ENCODE results near the gene ADAM23. TPM values are rescaled to one million over a fixed set of nuclear protein-coding genes. Genes with fewer than 3 reads are reported as not detected.

ADAM23 gene
- total and polyA plus RNA-seq, 4 donors: 0.12 to 0.51 (median 0.17) TPM; not detected in 1

DNA sequence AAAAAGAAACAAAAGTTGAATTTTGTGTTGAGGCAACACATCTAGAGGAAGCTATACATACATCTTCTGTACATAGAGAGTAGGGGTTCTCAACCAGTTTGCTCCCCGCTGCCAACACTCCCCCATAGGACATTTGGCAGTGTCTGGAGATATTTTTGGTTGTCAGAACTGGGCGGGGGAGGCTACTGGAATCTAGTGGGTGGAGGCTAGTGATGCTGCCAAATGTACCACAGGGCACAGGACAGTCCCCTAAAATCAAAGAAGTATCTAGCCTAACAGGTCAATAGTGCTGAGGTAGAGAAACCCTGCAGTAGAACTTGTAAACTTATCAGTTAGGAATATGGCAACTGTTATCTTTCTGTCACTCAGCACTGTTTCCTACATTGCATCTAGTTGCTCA, 21.3 kb downstream of the ADAM23 start:
- WGBS: 86% methylated on average over 2 of the region's 2 CpGs
- H3K36me3 ChIP-seq (ENCODE audit: control insufficient read depth in 4 of 4, insufficient read depth in 3 of 4, low read depth in 1 of 4, low read length in 3 of 4): no peaks in the 10 kb centered on the region

DNA sequence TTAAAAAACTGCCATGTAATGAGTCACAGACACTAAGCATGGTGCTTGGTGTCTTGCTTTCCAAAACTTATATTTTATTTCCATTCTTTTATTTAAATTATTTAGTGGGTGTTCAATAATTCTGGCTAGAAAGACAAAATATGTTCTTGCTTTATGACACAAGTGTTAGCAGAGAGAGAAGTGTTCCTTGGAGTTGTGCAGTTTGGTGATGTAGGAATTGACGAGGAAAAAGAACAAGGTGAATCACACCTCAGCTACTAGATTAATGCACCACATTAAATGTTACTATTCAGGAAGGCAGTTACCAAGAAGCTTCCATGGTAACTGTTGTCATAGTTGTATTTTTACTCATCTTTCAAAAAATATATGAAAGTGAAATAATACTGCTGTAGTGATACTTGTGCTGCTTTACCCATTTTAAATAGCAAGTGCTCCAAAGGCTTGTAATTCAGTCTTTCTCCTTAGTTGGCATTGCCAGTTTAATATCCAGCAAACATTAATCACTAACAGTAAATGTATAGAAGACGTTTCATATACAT, 28.3 kb downstream of the ADAM23 start:
- 68% methylated on average over 2 of the region's 2 CpGs for WGBS
- peaks cover 0 to 3% (median 0%) of the 10 kb centered on the region in 4 donors for H3K9me3 ChIP-seq (ENCODE audit: control insufficient read depth in 4 of 4, low read length in 3 of 4)

More for the DNA sequence above, 21.3 kb downstream of the ADAM23 start:
- no peak overlapping the region for H3K9ac ChIP-seq (ENCODE audit: low read depth in 1 of 2, low read length in 2 of 2)
- TF ChIP-seq SP1 (IDR thresholded peaks at IDR 0.05) (no peak), NR2F2 (IDR thresholded peaks at IDR 0.05) (no peak), FOXA1 (IDR thresholded peaks at IDR 0.05) (no peak), FOXA2 (IDR thresholded peaks at IDR 0.05) (no peak), HNF4A (conservative IDR thresholded peaks at IDR 0.05) (no peak), EGR1 (IDR thresholded peaks at IDR 0.05; ENCODE audit: low read depth in 2 of 2) (no peak), YY1 (IDR thresholded peaks at IDR 0.05) (no peak), RXRA (IDR thresholded peaks at IDR 0.05) (no peak), GABPA (IDR thresholded peaks at IDR 0.05 in 1 of 2, conservative IDR thresholded peaks at IDR 0.05 in 1 of 2) (no peak), RAD21 (IDR thresholded peaks at IDR 0.05) (no peak)
- TF ChIP-seq, protein P1, sequence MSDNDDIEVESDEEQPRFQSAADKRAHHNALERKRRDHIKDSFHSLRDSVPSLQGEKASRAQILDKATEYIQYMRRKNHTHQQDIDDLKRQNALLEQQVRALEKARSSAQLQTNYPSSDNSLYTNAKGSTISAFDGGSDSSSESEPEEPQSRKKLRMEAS (IDR thresholded peaks at IDR 0.05): no peak
- TF ChIP-seq, protein P2, sequence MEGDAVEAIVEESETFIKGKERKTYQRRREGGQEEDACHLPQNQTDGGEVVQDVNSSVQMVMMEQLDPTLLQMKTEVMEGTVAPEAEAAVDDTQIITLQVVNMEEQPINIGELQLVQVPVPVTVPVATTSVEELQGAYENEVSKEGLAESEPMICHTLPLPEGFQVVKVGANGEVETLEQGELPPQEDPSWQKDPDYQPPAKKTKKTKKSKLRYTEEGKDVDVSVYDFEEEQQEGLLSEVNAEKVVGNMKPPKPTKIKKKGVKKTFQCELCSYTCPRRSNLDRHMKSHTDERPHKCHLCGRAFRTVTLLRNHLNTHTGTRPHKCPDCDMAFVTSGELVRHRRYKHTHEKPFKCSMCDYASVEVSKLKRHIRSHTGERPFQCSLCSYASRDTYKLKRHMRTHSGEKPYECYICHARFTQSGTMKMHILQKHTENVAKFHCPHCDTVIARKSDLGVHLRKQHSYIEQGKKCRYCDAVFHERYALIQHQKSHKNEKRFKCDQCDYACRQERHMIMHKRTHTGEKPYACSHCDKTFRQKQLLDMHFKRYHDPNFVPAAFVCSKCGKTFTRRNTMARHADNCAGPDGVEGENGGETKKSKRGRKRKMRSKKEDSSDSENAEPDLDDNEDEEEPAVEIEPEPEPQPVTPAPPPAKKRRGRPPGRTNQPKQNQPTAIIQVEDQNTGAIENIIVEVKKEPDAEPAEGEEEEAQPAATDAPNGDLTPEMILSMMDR (IDR thresholded peaks at IDR 0.05; ENCODE audit: low read depth, low read length, missing input control): no peak
- TF ChIP-seq, protein P3, sequence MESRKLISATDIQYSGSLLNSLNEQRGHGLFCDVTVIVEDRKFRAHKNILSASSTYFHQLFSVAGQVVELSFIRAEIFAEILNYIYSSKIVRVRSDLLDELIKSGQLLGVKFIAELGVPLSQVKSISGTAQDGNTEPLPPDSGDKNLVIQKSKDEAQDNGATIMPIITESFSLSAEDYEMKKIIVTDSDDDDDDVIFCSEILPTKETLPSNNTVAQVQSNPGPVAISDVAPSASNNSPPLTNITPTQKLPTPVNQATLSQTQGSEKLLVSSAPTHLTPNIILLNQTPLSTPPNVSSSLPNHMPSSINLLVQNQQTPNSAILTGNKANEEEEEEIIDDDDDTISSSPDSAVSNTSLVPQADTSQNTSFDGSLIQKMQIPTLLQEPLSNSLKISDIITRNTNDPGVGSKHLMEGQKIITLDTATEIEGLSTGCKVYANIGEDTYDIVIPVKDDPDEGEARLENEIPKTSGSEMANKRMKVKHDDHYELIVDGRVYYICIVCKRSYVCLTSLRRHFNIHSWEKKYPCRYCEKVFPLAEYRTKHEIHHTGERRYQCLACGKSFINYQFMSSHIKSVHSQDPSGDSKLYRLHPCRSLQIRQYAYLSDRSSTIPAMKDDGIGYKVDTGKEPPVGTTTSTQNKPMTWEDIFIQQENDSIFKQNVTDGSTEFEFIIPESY (IDR thresholded peaks at IDR 0.05): no peak
- H3K4me3 ChIP-seq (ENCODE audit: low read depth in 1 of 3, low read length in 3 of 3): no peak overlapping the region
- no peaks in the 10 kb centered on the region for H3K9me3 ChIP-seq (ENCODE audit: control insufficient read depth in 4 of 4, low read length in 3 of 4)
- H3K4me1 ChIP-seq (ENCODE audit: control insufficient read depth in 4 of 4, insufficient read depth in 4 of 4, low read length in 3 of 4): no peaks in the 10 kb centered on the region
- peaks cover 0 to 9% (median 0%) of the 10 kb centered on the region in 4 donors for H3K27me3 ChIP-seq (ENCODE audit: control insufficient read depth in 4 of 4, insufficient read depth in 4 of 4, low read length in 3 of 4)
- no peak overlapping the region for H3K27ac ChIP-seq (ENCODE audit: low read depth in 1 of 2, low read length in 2 of 2)
- no peak for DNase-seq (ENCODE audit: low spot score)

More for the DNA sequence above, 28.3 kb downstream of the ADAM23 start:
- Histone ChIP-seq H3K4me3 (ENCODE audit: low read depth in 1 of 3, low read length in 3 of 3) (no peak overlapping the region), H3K4me1 (ENCODE audit: control insufficient read depth in 4 of 4, insufficient read depth in 4 of 4, low read length in 3 of 4) (no peaks in the 10 kb centered on the region), H3K9ac (ENCODE audit: low read depth in 1 of 2, low read length in 2 of 2) (no peak overlapping the region), H3K27me3 (ENCODE audit: control insufficient read depth in 4 of 4, insufficient read depth in 4 of 4, low read length in 3 of 4) (no peaks in the 10 kb centered on the region), H3K27ac (ENCODE audit: low read depth in 1 of 2, low read length in 2 of 2) (no peak overlapping the region), H3K36me3 (ENCODE audit: control insufficient read depth in 4 of 4, insufficient read depth in 3 of 4, low read depth in 1 of 4, low read length in 3 of 4) (no peaks in the 10 kb centered on the region)
- no peak for DNase-seq (ENCODE audit: low spot score)
- TF ChIP-seq TAF1 (conservative IDR thresholded peaks at IDR 0.05) (no peak), HNF4A (conservative IDR thresholded peaks at IDR 0.05) (no peak), YY1 (IDR thresholded peaks at IDR 0.05) (no peak), HNF4G (IDR thresholded peaks at IDR 0.05) (no peak), FOXA1 (IDR thresholded peaks at IDR 0.05) (no peak), RXRA (IDR thresholded peaks at IDR 0.05) (no peak), RAD21 (IDR thresholded peaks at IDR 0.05) (no peak)
- TF ChIP-seq, protein P2 (IDR thresholded peaks at IDR 0.05; ENCODE audit: low read depth, low read length, missing input control): no peak
- TF ChIP-seq, protein P3 (IDR thresholded peaks at IDR 0.05): no peak

Data from liver (tissue), 9 donors.